A549 treated with GW870086 at 1 μM for 4 hours (cell line): Measurements from ENCODE around the gene PIK3R5. TPM values are rescaled to one million over a fixed set of nuclear protein-coding genes. Genes with fewer than 3 reads are reported as not detected.

Experiments
- total RNA-seq: library from RNA; stranded (reverse); fragments of 200-300 nt; extraction: Qiagen RNA extraction; gene quantifications from 5 replicates; pipeline ENCODE4 v1.2.3, GENCODE V29; 2022; ENCODE audit warnings: low read depth

PIK3R5 gene
- 0.08 TPM in 1 of 5 replicates, not detected in the others for total RNA-seq

GRCh38 chr17:8965394-8966168, at the start of gene PIK3R5:
Gene PIK3R5 (minus strand): TSS chr17:8965707. CDS start chr17:8911494, 54,213 bp downstream.

GRCh38 chr17:8867361-8867981, 98.0 kb downstream of the PIK3R5 start, which contains the start of gene PIK3R6:
Gene PIK3R6 (minus strand): TSS chr17:8867674. CDS start chr17:8849794, 17,880 bp downstream.

Other genes with a start within 250 kb of the PIK3R5 start
- not detected in 5 replicates for gene CCDC42, start 220.9 kb downstream of the PIK3R5 start, total RNA-seq
- gene SPDYE4, start 207.2 kb downstream of the PIK3R5 start, total RNA-seq = not detected in 5 replicates
- not detected in 5 replicates for gene MFSD6L, start 166.3 kb downstream of the PIK3R5 start, total RNA-seq
- not detected in 5 replicates for gene PIK3R6, start 98.0 kb downstream of the PIK3R5 start, total RNA-seq
- 0.35 to 0.49 TPM (median 0.42 TPM) in 5 replicates for gene NTN1, start 55.8 kb upstream of the PIK3R5 start, total RNA-seq